KG1 (cell line): ENCODE data around the gene ATG16L2.
"Not testable (repeated sequence)": the region's sequence is repeated elsewhere in the genome, so short reads cannot be mapped to it uniquely, and the experiment has no call there.

Source experiments
- DNase-seq: peaks from one replicate; lab custom pipeline; 2025; lab: John Stamatoyannopoulos, UW

Gene ATG16L2

GRCh38 chr11:72806378-72806777, 7.8 kb upstream of the ATG16L2 start:
- not testable (repeated sequence) for DNase-seq

GRCh38 chr11:72807021-72807693, 7.1 kb upstream of the ATG16L2 start:
- no peak for DNase-seq

- peak; percentile 41 for DNase-seq
Observed at GRCh38 chr11:72807792-72808191, 6.4 kb upstream of the ATG16L2 start.

- no peak for DNase-seq
Observed at GRCh38 chr11:72808331-72808798, 5.8 kb upstream of the ATG16L2 start.

- not testable (repeated sequence) for DNase-seq
Observed at GRCh38 chr11:72811686-72812085, 2.5 kb upstream of the ATG16L2 start.

- DNase-seq: no peak
Observed at GRCh38 chr11:72812604-72812966, 1.6 kb upstream of the ATG16L2 start.

GRCh38 chr11:72812967-72813739, 1.1 kb upstream of the ATG16L2 start:
- peak; percentile 66 for DNase-seq

GRCh38 chr11:72813740-72814285, 398 bp upstream of the ATG16L2 start:
- peak; percentile 95 for DNase-seq

- DNase-seq: no peak
Observed at GRCh38 chr11:72815110-72815618, 953 bp downstream of the ATG16L2 start.

GRCh38 chr11:72816404-72816990, 2.3 kb downstream of the ATG16L2 start:
- DNase-seq: no peak

GRCh38 chr11:72817966-72818365, 3.8 kb downstream of the ATG16L2 start:
- DNase-seq: no peak

GRCh38 chr11:72818971-72819370, 4.8 kb downstream of the ATG16L2 start:
- no peak for DNase-seq

- no peak for DNase-seq
Observed at GRCh38 chr11:72820439-72821139, 6.4 kb downstream of the ATG16L2 start.

- no peak for DNase-seq
Observed at GRCh38 chr11:72821221-72821919, 7.2 kb downstream of the ATG16L2 start.

- no peak for DNase-seq
Observed at GRCh38 chr11:72821920-72822799, 7.9 kb downstream of the ATG16L2 start.

GRCh38 chr11:72823105-72823804, 9.0 kb downstream of the ATG16L2 start:
- no peak for DNase-seq

- DNase-seq: no peak
Observed at GRCh38 chr11:72824020-72824419, 9.8 kb downstream of the ATG16L2 start.

- DNase-seq: no peak
Observed at GRCh38 chr11:72824811-72825505, 10.7 kb downstream of the ATG16L2 start.

GRCh38 chr11:72825661-72826060, 11.4 kb downstream of the ATG16L2 start:
- DNase-seq: no peak
